Muscle layer of colon (tissue), 2 donors: Measurements from ENCODE around the gene GJC2.
"Not testable (repeated sequence)": the region's sequence is repeated elsewhere in the genome, so short reads cannot be mapped to it uniquely, and the experiment has no call there.

Experiments
- H3K27ac ChIP-seq: one replicate; pipeline ENCODE4 v1.7.0; 2013; ENCODE audit warnings: low read depth, mild to moderate bottlenecking, low read length, moderate library complexity
- H3K27me3 ChIP-seq, 2 donors: one replicate each; pipeline ENCODE4 v1.7.0; 2013; ENCODE audit warnings: low read length in 2 of 2, mild to moderate bottlenecking in 2 of 2; ENCODE audit not compliant: insufficient read depth in 2 of 2, control insufficient read depth in 1 of 2
- H3K36me3 ChIP-seq: one replicate; pipeline ENCODE4 v1.7.0; 2013; ENCODE audit warnings: mild to moderate bottlenecking, low read length; ENCODE audit not compliant: insufficient read depth
- H3K4me1 ChIP-seq: one replicate; pipeline ENCODE4 v1.7.0; 2013; ENCODE audit warnings: mild to moderate bottlenecking, low read length; ENCODE audit not compliant: insufficient read depth
- H3K4me3 ChIP-seq, 2 donors: one replicate each; pipeline ENCODE4 v1.7.0; 2013; ENCODE audit warnings: low read length in 2 of 2, low read depth in 1 of 2, mild to moderate bottlenecking in 1 of 2, moderate library complexity in 1 of 2
- H3K9ac ChIP-seq: one replicate; pipeline ENCODE4 v1.7.0; 2013; ENCODE audit warnings: low read length
- H3K9me3 ChIP-seq: one replicate; pipeline ENCODE4 v1.7.0; 2013; ENCODE audit warnings: mild to moderate bottlenecking, low read length
- donor health status: abdominal sarcoma.
- donor health status: Adenocarcinoma of cecum.

The GJC2 gene

GRCh38 chr1:228172591-228173527, 23.1 kb downstream of the GJC2 start:
- H3K9ac ChIP-seq = no peak overlapping the region
- H3K9me3 ChIP-seq = no peaks in the 10 kb centered on the region
- no peaks in the 10 kb centered on the region for H3K27me3 ChIP-seq
- H3K36me3 ChIP-seq = peaks cover 11% of the 10 kb centered on the region
- H3K4me1 ChIP-seq = peaks cover 13% of the 10 kb centered on the region
- H3K4me3 ChIP-seq = no peak overlapping the region
- no peak overlapping the region for H3K27ac ChIP-seq

DNA sequence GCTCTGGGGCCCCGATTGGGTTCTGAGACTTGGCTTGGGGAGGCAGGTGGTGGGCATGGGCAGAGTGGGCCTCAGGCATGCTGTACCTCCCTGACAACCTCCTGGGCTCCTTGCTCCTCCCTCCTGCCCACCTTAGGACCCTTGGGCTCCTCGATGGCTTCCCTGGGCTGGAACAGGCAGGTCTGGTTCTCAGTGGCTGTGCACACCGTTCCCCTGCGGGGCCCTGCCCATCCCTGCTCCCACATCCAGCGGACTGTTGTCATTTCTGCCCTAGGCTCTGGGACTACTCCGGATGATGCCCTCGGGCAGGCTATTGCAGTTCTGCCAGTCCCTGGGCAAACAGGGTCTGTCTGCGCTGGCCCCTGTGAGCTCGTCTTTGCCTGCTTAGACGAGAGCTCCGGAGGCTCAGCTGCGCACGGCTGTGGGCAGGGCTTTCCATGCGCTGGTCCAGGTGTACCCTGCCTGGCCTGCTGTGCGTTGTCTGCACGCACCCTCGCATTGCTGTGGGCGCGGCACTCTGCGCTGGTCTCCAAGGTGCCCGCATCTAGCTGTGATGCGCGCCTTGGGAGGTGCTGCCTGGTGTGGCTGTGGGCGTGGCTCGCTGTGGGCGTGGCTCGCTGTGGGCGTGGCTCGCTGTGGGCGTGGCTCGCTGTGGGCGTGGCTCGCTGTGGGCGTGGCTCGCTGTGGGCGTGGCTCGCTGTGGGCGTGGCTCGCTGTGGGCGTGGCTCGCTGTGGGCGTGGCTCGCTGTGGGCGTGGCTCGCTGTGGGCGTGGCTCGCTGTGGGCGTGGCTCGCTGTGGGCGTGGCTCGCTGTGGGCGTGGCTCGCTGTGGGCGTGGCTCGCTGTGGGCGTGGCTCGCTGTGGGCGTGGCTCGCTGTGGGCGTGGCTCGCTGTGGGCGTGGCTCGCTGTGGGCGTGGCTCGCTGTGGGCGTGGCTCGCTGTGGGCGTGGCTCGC, 24.1 kb downstream of the GJC2 start:
- not testable (repeated sequence) for H3K4me3 ChIP-seq, H3K27me3 ChIP-seq, H3K9ac ChIP-seq, H3K27ac ChIP-seq, H3K9me3 ChIP-seq
- peaks cover 11% of the 10 kb centered on the region for H3K36me3 ChIP-seq
- peaks cover 17% of the 10 kb centered on the region for H3K4me1 ChIP-seq

GRCh38 chr1:228174482-228175315, 25.0 kb downstream of the GJC2 start:
- H3K4me3 ChIP-seq = no peak overlapping the region
- peak overlapping the region; percentile 28 for H3K27ac ChIP-seq
- H3K4me1 ChIP-seq = peaks cover 19% of the 10 kb centered on the region
- no peak overlapping the region for H3K9ac ChIP-seq
- H3K9me3 ChIP-seq = no peaks in the 10 kb centered on the region
- H3K27me3 ChIP-seq = no peaks in the 10 kb centered on the region
- peaks cover 11% of the 10 kb centered on the region for H3K36me3 ChIP-seq

DNA sequence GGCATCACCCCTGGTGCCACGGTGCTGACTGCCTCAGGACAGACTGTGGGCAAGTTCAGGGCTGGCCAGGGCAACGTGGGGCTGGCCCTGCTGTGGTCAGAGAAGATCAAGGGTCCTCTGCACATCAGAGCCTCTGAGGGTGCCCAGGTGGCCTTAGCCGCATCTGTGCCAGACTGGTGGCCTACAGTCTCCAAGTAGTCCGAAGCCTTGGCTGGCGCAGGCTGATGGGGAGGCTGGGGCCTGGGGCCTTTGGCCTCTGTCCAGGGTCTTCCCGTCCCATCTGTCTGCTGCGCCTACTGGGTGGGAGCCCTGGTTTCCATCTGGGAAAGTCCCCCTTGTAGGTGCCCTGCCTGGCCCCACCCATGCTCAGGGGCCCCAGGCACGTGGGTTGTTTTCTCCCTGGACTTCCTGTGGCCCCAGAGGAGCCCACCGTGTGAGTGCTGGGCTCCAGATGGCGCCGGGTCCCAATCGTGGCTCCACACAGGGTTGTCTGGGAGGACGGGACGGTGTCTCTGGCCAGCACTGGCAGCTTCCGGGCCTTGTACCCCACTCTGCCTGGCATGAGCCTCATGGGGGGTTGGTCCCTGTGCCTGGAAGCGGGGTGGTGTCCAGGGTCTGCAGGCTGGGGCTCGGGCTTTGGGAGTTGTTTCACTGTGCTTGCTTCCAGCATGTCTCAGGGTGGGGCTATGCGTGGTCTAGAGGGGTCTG, 25.7 kb downstream of the GJC2 start:
- H3K9me3 ChIP-seq = no peaks in the 10 kb centered on the region
- H3K36me3 ChIP-seq = peaks cover 11% of the 10 kb centered on the region
- no peak overlapping the region for H3K4me3 ChIP-seq
- peak overlapping the region; percentile 28 for H3K27ac ChIP-seq
- H3K9ac ChIP-seq = no peak overlapping the region
- peaks cover 19% of the 10 kb centered on the region for H3K4me1 ChIP-seq
- H3K27me3 ChIP-seq = no peaks in the 10 kb centered on the region

DNA sequence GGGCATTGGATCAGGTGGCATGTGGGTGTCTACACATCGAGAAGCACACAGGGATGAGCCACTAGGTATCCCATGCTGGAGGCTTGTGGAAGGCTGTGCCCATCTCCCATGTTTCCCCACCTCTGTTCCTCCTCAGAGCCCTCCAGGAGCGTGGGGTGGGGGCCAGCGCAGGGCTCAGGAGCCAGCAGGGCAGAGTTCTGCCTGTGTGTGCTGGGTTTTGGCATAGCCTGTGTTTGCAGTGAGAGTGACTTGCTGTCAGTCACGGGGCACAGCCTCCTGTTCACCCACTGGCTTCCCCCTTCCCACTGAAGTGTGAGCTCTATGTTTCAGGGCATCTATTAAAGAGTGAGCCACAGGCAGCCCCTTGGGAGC, 26.3 kb downstream of the GJC2 start:
- Histone ChIP-seq H3K36me3 (peaks cover 11% of the 10 kb centered on the region), H3K4me1 (peaks cover 19% of the 10 kb centered on the region), H3K27me3 (no peaks in the 10 kb centered on the region), H3K9ac (no peak overlapping the region), H3K27ac (peak overlapping the region; percentile 28), H3K4me3 (no peak overlapping the region), H3K9me3 (no peaks in the 10 kb centered on the region)

DNA sequence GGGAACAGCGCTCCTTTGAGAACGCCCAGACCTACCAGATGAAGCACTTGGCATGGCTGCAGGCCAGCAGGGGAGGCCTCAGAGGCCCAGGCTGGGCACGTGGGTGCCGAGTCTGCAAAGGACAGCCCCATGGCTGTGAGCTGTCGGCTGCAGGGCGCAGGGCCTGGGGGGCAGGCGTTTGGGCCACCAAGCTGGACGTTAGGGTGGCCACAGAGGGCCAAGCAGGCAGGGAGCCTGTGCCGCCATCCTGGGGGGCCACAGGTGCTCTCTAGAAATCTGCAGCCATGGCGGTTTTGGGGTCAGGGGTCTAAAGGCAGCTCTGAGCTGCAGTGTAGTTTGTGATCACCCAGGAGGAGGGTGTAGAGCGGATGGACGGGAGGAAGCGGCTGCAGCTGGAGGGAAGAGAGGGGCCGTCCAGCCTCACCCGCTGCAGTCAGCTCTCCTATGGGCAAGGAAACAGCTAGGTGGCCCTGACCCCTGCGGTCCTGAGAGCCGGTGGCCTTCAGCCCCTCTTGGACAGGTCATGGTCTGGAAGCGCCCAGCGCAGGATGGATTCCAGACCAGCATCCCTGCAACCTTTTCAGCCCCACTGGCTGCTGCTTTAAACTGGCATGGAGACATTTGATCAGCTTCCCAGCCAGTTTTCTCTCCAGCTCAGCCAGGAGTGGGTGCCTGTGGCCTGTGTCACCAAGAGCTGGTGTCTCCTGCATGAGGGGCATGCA, 26.9 kb downstream of the GJC2 start:
- Histone ChIP-seq H3K27ac (no peak overlapping the region), H3K27me3 (no peaks in the 10 kb centered on the region), H3K9me3 (no peaks in the 10 kb centered on the region), H3K4me1 (peaks cover 19% of the 10 kb centered on the region), H3K9ac (no peak overlapping the region), H3K36me3 (peaks cover 11% of the 10 kb centered on the region), H3K4me3 (no peak overlapping the region)

- Histone ChIP-seq H3K27ac (no peak overlapping the region), H3K4me1 (peaks cover 19% of the 10 kb centered on the region)
Observed at GRCh38 chr1:228177183-228177475, 27.4 kb downstream of the GJC2 start.

DNA sequence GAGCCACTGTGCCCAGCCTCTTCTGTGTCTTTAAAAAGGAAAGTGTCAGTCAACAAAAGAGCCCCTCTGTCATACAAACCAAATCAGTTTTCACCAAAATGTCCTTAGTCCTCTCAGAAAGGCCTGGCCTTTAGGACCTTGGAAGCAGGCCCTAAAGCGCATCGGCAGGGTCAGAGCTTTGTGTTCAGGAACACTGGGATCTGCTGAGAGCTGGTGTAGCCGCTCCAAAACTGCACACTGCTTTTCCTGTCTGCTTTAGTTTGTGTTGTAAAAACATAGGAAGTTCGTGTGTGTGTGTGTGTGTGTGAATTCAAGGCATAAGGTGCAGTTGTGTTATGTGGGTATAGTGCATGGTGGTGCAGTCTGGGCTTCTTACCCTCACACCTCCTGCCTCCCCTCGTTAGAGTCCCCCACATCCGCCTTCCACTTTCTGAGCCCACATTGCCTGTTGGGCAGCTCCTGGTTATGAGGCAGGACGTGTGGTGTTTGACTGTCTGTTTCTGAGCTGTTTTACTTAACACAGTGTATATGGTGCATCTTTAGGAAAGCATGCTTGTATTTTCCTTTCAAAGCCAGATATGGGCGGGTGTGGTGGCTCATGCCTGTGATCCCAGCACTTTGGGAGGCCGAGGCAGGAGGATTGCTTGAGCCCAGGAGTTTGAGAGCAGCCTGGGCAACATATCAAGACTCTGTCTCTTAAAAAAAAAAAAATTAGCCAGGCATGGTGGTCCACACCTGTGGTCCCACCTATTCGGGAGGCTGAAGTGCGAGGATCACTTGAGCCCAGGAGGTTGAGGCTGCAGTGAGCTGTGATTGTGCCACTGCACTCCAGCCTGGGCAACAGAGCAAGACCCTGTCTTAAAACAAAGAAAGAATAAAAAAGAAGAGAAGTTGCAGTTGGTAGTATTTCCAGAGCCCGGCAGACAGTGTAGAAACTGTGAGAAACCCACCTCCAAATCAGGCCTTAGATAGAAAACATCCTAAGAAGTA, 28.3 kb downstream of the GJC2 start:
- no peak overlapping the region for H3K9ac ChIP-seq
- H3K4me3 ChIP-seq = no peak overlapping the region
- H3K36me3 ChIP-seq = peaks cover 11% of the 10 kb centered on the region
- H3K27me3 ChIP-seq = no peaks in the 10 kb centered on the region
- no peaks in the 10 kb centered on the region for H3K9me3 ChIP-seq
- H3K4me1 ChIP-seq = peaks cover 19% of the 10 kb centered on the region
- peak overlapping the region; percentile 55 for H3K27ac ChIP-seq

More at GRCh38 chr1:228177183-228177475, 27.4 kb downstream of the GJC2 start:
- H3K9me3 ChIP-seq = no peaks in the 10 kb centered on the region
- H3K9ac ChIP-seq = no peak overlapping the region
- H3K4me3 ChIP-seq = no peak overlapping the region
- H3K27me3 ChIP-seq = no peaks in the 10 kb centered on the region
- H3K36me3 ChIP-seq = peaks cover 11% of the 10 kb centered on the region

DNA sequence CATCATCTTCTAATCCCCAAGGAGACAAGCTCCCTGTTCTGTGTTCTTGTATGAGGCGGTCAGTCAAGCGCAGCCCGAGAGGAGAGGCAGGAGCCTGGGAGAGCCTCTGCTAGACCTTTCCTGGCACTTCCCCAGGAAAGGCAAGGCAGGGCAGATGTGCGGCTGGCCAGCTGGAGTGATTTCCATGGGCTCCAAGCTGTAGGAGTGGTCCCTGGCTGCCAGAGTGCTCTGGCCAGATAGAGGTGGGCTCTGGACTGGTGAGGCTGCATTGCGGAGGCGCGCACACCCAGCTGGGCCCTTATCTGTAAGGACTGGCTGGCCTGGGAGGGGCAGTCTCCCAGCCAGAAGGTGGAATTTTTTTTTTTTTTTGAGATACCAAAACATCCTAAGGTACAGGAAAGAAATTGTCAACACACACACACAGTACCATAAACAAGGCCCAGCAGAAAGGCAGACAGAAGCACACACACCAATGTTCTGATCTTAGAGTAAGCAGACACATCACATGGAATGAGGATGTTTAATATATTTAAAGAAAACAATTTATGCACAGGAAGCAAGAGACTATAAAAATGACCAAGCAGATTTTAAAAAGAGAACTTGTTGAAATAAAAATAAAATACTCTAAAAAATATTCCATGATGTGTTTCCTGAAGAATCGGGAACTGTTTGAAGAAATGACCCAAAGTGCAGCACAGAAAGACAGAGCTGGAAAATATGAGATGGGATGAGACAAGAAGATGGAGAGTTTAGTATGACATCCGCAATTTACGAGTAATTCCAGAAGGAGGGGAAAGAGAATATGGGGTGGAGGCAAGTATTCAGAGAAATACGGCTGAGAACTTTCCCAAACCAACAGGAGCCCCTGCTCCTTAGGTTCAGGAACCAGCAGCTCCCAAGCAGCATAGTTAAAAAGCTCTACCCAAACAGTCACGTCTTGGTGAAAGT, 29.3 kb downstream of the GJC2 start:
- Histone ChIP-seq H3K4me1 (peaks cover 19% of the 10 kb centered on the region), H3K27ac (peak overlapping the region; percentile 55), H3K27me3 (no peaks in the 10 kb centered on the region), H3K9me3 (no peaks in the 10 kb centered on the region), H3K36me3 (peaks cover 11% of the 10 kb centered on the region), H3K4me3 (no peak overlapping the region), H3K9ac (no peak overlapping the region)
